ENCODE data around the gene ELOB.

ELOB gene

GRCh38 chr16:2777231-2777902 is at the start of gene ELOB:
Gene ELOB, minus strand, starts transcription at chr16:2777280. Its CDS starts 41 bp downstream, at chr16:2777239.
- DNase-seq: peak; percentile 94

- DNase-seq: no peak
These were observed 48.8 kb upstream of the ELOB start for GRCh38 chr16:2825906-2826305.

DNA sequence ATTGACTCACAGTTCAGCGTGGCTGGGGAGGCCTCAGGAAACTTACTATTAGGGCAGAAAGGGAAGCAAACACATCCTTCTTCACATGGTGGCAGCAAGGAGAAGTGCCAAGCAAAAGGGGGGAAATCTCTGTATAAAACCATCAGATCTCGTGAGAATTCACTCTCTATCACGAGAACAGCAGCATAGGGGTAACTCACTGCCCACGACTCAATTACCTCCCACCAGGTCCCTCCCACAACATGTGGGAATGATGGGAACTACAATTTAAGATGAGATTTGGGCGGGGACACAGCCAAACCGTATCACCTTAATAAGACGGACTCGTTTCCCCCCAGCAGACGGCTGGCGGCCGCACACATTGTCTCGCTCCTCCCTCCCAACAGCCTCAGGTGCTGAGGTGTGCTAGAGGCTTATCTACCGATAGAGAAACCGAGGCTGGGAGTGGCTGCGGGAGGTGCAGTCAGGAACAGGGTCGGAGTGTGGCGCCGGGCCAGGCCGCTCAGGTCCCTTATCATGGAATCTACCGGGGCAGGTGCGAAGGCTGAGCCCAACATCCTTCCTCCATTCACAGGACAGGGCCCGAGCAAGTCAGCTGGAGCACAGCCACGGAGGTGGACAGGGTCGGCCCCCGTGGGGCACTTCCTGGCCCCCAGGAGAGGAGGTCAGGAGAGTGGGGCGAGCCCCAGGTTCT is 48.1 kb upstream of the ELOB start:
- no peak for DNase-seq

- no peak for DNase-seq
These were observed 47.5 kb upstream of the ELOB start for GRCh38 chr16:2824626-2825025.

- DNase-seq: no peak
These were observed 45.4 kb upstream of the ELOB start for GRCh38 chr16:2822496-2822895.

- no peak for DNase-seq
These were observed 45.0 kb upstream of the ELOB start for GRCh38 chr16:2822158-2822495.

GRCh38 chr16:2821487-2822157 is 44.5 kb upstream of the ELOB start:
- no peak for DNase-seq

- DNase-seq: no peak
These were observed 43.9 kb upstream of the ELOB start for GRCh38 chr16:2820836-2821486.

DNA sequence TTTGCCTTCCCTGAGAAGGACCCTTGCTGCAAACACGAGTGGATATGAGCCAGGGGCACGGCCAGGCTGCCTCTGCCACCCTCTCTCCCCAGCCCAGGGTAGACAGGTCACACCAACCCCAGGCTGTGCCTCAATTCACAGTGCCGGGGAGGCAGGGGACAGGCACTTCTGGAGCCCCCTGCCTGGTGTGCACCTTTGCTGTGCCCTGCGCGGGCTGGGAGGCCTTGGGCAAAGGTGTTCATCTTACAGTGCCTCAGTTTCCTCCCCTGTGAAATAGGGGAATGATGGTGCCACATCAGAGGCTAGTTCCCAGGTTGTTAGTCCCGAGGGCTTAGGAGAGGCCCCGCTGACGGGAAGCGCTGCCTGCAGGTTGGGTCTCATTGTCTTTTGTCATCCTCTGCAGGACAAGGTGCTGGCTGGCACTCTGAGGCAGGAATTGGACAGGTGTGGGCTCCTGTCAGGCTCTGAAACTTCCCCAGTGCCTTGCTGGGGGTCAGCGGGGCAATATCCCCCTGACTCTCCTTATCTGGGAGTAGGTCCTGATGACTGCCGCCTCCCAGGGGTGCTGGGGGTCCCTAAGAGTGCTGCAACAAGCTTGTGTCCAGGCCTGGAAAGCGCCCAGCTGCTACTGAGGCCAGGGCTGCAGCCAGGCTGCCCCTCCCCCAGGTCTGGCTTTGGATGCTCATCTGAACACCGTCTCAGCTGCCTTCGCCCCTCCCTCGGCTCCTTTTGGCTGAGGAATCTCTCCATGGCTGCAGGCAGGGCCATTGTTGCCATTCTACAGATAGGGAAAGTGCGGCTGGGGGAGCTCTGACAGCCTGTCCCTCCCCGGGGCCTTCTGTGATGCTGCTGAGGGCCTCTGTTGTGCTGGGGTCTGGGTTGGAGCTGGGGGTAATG is 43.1 kb upstream of the ELOB start:
- DNase-seq: no peak

GRCh38 chr16:2819179-2819938 is 42.3 kb upstream of the ELOB start:
- DNase-seq: no peak

DNA sequence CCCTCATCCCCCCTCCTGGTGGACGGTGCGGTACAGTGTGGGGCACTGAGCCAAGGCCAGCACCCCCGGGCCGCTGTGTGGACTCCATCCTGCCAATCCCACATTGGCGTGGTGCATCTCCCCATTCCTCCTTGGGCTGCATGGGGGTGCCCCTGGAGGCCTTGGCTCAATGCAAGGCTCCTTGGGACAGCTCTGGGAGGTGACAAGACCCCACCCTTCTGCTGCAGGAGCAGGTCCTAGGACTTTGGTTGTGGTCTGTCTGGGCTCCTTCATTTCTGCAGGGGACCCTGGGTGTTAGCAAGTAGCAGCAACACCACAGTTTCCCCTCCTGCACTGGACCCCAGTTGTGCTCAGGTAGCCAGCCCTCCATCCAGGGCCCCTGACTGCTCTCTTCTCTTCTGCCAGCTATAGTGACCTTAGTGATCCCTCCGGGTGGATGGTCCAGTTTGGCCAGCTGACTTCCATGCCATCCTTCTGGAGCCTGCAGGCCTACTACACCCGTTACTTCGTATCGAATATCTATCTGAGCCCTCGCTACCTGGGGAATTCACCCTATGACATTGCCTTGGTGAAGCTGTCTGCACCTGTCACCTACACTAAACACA is 41.3 kb upstream of the ELOB start:
- DNase-seq: no peak

DNA sequence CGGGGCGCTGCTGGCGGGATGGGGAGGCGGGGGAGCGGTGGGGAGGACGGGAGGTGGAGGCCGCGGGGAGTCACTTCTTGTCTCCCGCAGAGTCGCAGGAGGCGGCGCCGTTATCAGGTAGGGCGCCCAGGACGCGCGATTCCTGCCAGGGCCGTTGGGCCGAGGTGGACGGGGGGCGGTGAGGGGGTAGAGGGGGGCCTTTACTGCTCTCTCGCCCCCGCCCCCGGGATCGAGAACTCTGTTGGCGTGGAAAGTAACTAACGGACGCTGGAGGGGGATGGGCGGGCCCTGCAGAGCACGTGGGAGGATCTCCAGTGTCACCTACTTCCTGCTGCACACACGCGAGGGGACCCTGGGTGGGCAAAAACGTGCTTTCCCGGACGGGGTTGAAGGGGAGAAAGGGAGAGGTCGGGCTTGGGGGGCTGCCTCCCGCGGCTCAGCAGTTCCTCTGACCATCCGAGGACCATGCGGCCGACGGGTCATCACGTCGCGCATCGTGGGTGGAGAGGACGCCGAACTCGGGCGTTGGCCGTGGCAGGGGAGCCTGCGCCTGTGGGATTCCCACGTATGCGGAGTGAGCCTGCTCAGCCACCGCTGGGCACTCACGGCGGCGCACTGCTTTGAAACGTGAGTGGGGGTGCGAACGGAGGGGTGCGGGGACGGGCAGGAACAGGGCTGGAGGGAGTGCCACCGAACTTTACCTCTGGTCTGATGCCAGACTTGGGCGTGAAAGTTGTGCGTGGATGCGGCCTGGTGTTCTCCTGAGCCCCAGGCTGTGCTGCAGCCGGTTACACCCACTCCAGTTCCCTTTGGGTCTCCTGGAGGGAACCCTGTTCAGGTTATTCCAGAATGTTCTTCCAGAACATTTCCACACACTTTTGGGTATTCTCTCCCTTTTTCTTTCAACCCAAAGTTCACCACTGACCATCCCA is 40.5 kb upstream of the ELOB start:
- no peak for DNase-seq

DNA sequence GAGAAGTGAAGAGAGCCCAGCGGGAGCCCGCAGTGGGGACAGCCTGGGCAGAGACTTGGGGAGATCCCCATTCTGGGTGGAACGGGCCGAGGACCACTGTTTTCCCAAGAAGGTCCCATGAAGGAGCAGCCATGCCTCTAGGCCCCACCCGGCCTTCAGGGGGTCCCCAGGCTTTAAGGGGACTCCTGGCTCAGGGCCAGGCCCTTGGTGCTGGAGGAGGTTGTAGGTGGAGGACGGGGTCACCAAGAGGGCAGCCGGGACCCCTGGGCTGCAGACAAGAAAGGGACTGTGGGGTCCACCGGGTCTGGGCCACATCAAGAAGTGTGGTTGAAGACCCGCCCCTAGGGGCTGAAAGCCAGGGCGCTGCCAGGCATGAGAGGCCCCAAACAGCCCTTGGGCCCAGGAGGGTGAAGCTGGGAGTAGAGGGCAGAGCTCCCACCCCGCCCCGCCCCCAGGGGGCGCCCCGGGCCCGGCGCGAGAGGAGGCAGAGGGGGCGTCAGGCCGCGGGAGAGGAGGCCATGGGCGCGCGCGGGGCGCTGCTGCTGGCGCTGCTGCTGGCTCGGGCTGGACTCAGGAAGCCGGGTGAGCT is 39.8 kb upstream of the ELOB start, which contains the start of gene PRSS21:
TSS of gene PRSS21 (plus strand) at position 487 of the 589 bp plus-strand sequence. CDS start at position 519, 32 bp downstream.
- peak; percentile 50 for DNase-seq

- no peak for DNase-seq
These were observed 38.3 kb upstream of the ELOB start for GRCh38 chr16:2815299-2815771.

GRCh38 chr16:2814551-2815298 is 37.6 kb upstream of the ELOB start:
- peak; percentile 51 for DNase-seq

DNA sequence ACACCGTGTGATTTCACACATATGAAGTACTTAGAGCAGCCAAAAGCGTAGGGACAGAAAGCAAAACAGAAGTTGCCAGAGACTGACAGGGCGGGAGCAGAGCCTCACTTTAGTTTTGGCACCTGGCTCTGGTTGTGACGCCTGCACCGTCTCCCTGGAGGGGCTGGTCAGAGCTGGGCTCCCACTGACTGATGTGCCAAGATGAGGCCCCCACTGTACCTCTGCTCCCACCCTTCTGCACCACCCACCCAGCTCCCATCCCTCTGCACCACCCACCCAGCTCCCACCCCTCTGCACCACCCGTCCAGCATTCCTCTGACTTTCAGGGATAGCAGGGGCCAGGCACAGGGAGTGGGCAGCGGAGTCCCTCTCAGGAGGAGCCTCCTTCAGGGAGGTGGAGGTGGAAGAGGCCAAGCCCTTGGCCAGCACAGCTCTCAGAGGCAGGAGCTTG is 36.7 kb upstream of the ELOB start:
- DNase-seq: no peak

DNA sequence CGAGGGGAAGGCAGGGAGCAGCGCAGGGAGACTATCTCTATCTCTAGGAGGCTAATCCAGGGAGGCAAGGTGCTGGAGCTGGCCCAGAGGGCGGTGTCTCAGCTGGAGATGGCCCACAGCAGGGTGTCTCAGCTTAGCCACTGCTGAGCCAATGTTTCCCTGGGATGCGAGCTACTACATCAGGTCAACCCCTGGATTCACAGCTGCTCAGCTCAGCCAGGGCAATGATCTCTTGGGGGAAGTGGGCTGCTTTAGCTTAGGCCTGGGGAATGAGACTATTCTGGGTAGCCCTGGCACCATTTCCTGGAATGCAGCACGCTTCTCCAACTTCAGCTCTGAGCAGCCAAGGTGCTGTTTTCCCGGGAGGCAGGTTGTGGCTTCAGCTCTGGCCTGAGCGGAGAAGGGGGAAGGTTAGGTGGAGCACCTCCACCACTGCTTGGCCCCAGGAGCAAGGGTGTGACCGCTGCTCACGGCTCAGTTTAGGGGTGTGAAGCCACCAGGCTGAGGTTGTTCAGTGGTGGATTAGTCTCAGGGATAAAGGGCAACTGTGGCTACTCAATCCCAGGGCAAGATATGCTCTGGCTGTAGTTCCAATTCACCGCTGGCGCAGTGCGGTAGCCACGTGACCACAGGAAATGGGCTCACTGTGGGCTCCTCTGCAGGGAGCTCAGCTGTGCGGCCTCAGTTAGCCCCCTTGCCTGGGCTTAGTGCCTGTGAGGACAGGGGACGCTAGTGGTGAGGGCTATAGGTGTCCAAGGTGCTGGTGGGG is 34.8 kb upstream of the ELOB start:
- DNase-seq: peak; percentile 39

DNA sequence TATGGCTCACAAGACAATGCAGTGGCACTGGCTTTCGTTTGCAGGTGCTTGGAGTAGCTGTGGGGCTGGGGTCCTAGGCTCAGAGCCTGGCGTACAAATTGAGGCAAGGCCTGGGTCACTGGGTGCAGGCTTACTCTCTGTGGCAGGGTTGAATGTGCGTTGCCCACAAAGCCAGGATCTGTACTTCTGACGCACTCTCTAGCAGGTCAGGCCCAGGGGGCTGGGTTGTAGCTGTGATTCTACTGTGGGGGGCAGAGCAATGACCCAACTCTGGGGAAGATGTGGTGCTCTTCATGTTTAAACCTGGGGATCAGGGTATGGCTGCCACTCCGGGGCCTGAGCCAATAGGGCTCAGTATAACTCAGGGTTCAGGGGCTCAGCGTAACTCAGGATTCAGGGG is 33.6 kb upstream of the ELOB start:
- no peak for DNase-seq

Measured in NCI-H69 (cell line).